HK-2 (cell line): Measurements from ENCODE around the gene ANKS1B.
A peak's percentile ranks its signal among the peaks of the same experiment; 100 is the strongest.
"Not testable (repeated sequence)": the region's sequence is repeated elsewhere in the genome, so short reads cannot be mapped to it uniquely, and the experiment has no call there.

Source experiments
- DNase-seq: peaks from one replicate; pipeline ENCODE4 v3.0.0-alpha.2; 2018; ENCODE audit not compliant: unreplicated experiment

ANKS1B gene

DNA sequence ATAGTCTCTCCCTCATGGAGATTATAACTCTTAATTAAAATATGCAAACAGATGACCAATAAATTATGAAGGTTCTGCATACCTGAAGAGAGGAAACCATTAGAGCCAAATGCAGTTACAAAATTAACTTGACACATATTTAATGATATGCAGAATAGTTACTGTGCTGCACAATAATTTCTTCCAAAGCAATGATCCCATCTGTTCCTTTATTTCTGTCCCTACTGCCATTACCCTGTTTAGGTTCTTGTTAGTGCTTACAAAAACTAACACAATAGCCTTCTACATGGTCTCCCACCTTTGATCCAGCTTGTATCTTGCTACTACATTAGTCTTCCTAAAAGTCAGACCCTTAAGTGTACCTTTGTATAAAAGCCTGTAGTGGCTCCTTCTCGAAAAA lies 928.5 kb downstream of the ANKS1B start:
- DNase-seq, result no peak

DNA sequence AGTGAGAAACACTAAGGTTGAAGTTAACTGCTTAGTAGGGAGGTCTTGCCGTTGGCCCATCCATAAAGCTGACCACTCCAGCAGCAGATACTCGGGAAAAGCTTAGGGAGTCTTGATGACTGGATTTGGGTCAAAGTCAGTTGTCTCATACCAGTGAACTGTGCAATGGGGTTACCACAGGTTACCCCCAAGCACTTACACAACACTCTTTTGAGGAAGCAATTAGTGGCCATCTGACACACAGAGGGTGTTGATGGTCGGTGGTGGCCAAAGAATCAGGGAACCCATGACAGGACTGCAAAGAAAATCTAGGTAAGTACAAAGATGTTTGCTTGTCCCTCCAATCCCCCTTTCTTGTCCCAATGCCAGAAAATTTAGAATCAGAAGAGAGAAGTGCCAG lies 929.4 kb downstream of the ANKS1B start:
- no peak for DNase-seq

- no peak for DNase-seq
Observed at GRCh38 chr12:99054601-99055128, 930.1 kb downstream of the ANKS1B start.

DNA sequence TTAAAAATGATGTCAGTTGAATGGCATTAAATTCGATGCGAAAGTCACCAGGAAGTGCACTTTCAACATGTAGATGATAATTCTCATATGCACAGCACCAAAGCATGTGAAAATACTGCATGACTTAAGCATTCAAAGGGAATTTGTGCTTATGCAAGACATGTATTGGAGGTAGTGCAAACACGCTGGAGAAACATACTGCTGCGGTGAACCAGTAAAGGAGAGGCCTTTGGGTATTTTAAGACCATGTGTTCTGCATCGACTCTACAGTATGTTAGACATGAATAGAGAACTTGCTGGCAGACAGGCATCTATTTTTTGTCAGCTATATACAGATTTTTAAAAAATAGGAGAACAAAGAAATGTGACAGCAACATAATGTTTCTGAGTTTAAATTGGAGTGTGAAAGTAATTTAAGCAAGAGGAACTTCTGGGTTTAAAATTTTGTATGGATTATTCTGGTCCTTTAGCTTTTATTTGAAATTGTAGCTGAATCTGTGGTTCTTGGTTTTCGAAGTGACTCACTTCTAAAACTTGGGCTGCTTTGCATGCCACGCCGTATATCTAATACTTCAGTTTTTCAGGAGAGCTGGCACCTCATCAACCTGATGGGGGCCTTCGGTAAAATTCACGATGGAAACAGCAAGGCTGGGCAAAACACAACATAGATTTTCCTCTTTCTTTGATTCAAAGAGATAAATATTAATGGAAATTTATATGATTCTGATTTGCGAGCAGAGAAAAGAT lies 930.9 kb downstream of the ANKS1B start:
- no peak for DNase-seq

GRCh38 chr12:99049774-99050173 lies 935.0 kb downstream of the ANKS1B start:
- DNase-seq, result no peak

GRCh38 chr12:99045158-99045557 lies 939.6 kb downstream of the ANKS1B start:
- DNase-seq, result no peak

- peak; percentile 51 for DNase-seq
Observed at GRCh38 chr12:99043319-99043914, 941.3 kb downstream of the ANKS1B start.

DNA sequence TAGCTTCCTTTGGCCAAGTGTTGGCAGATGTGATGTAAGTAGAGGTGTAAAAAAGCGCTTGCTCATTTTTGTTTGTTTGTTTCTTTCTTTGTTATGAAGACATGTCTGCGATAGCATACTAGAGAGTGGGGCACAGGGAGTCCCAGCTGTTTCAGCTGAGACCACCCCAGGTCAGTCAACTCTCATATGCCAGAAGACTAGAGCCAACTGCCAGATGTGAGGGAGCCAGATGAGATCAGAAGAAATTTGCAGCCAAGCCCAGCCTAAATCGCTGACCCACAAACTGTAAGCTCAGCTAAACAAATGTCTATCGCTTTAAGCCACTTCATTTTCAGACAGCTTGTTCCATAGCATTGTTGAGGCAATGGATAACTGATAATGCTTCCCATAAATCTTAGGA lies 942.5 kb downstream of the ANKS1B start:
- no peak for DNase-seq

DNA sequence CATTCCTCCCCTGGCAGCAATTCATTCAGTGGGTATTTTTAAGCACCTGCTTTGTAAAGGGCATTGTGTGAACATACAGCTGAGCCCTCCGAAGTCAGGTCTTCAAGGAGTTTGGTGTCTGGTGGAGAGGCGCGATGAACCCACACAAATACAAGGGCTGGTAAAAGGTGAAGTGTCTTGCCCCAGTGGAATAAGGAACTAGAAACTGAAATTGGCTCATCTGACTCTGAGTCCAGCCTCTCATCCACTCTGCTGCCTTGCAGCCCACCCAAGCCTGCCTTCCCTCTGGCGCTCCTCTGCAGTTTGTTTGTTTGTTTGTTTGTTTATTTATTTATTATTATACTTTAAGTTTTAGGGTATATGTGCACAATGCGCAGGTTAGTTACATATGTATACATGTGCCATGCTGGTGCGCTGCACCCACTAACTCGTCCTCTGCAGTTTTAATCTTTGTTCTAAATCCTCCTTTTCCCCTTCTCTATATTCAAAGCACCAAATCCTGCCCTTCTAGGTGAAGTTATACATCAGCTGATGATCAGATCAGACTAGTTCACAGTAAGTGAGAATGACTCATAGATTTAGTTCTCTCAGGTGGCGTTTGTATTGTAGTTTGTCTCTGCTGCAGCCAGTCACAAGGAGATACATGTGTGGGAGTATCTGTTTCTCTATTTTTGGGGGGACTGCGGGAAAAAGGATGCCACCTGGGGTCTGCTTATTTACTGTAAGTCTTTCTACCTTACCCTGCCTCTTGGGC lies 945.2 kb downstream of the ANKS1B start:
- DNase-seq, result no peak

DNA sequence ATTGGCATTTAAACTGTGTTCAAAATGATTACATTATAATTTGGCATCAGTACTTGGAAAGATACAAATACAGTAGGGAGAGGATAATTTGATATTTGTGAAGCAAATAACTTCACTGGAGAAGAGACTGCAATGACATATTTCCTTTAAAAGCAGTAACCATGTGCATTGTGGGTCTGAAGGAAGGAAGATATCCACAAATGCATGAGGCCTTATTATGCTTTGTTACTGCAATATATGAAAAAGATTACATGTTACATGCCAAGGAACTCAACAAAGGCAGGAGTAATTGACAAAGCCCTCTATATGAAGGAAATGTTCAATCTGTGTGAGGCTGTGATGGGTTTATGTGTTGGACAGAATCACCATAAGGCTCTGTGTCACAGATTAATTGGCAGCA lies 948.2 kb downstream of the ANKS1B start:
- no peak for DNase-seq

GRCh38 chr12:99035803-99036202 lies 948.9 kb downstream of the ANKS1B start:
- DNase-seq, result no peak

DNA sequence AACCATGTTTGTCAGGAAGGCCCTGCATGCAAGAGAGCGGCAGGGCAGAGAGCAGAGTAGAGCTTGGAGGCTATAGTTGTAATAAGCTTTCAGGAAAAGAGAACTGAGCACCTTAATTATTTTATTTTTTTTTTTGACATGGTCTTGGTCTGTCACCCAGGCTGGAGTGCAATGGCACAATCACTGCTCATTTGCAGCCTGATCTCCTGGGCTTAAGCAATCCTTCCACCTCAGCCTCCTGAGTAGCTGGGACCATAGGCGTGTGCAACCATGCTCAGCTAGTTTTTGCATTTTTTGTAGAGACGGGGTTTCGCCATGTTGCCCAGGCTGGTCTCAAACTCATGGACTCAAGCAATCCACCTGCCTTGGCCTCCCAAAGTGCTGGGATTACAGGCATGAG lies 950.5 kb downstream of the ANKS1B start:
- DNase-seq, result not testable (repeated sequence)

DNA sequence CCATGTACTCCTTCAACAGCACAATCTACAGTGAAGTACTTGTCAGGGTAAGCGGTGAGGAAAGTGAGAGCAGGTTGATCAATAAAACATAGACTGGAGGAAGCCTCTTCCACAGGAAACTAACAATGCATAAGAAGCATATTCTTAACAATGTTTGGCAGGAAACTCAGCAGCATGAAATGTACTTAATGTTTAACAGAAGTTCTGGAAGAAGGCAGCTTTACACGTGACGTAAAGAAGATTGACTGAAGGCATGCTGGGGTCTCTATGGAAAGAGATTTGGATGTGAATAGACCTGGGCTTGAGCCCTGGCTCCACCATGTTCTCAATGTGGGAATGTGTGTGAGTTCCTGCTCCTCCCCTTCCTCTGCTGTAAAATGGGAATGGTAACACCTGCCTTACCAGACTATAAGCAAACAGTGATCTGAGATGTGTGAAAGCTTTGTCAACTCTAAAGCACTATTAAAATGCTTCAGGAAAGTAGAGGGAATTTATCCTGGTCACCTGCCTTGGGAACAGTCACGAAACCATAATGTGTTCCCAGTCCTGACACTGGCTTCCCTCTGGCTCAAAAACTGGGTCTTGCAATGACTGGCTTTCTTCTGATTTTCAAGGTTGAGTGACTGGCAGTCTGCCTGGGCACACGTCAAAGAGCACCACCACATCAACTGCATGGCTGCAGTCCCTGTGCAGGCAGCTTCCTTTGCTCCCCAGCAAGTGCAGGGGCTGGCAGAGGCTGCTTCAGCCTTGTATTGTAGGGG lies 955.0 kb downstream of the ANKS1B start:
- no peak for DNase-seq

- DNase-seq, result no peak
Observed at GRCh38 chr12:99027461-99027860, 957.3 kb downstream of the ANKS1B start.

- DNase-seq, result no peak
Observed at GRCh38 chr12:99027055-99027393, 957.7 kb downstream of the ANKS1B start.

GRCh38 chr12:99026332-99027054 lies 958.2 kb downstream of the ANKS1B start:
- no peak for DNase-seq

DNA sequence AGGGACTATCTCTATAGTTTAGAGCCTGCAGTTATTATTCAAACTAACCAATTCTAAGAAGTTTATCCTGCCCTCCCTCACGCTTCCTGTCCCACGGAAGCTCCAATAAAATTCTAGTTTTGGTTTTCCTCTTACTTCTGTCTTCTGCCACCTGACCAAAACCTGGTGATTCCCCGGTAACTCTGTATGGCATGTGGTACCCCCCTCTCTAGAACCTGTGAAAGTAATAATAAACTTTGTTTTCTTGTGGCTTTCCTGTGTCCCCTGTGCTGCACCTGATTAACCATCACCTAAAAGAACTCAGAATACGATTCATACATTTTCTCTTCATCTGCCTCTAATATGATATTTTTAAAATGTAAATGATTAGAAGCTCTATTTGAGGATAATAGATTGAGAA lies 959.9 kb downstream of the ANKS1B start:
- DNase-seq, result no peak

GRCh38 chr12:99024191-99024590 lies 960.5 kb downstream of the ANKS1B start:
- DNase-seq, result no peak

DNA sequence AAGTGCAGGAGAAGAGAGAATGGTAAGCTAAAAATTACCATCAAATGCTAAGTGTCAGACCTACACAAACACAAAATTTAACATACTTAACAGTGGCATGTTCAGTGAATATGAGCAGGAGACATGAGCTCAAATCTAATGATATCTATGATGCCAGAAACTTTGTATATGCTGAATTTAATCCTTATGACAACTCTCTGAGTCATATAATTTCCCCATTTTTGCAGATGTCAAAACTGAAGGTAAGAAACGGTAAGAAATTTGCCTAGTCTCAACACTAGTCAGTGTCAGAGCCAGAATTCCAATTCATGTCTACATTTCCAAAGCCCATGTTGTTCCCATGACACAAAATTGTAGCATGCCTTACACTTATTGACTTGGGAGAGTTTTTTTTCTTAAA lies 963.9 kb downstream of the ANKS1B start:
- DNase-seq, result no peak

DNA sequence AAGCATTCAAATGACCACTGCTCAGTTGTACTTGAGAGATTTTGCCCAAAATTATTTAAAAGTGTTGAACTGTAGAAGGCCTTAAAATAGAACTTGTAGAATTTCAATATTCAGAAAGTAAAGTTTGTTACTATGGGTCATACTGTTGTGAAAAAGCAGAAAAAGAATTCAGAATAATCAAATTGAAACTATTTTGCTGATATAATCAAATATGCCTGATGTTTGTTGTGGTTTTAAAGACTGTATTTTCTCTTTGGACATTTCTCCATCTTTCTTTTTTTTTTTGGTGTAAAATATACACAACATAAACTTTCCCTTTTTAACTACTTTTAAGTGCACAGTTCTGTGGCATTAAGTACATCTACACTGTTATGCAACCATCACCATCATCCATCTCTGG lies 964.9 kb downstream of the ANKS1B start:
- DNase-seq, result no peak

- DNase-seq, result no peak
Observed at GRCh38 chr12:99017971-99018370, 966.8 kb downstream of the ANKS1B start.
